HFF-Myc (cell line): ENCODE measurements around the gene DNAJC4.

Experiments
- DNase-seq: peaks from one replicate; pipeline ENCODE4 v3.0.0-alpha.2; 2011; ENCODE audit warnings: low read depth; ENCODE audit errors: extremely low read depth
- H3K4me3 ChIP-seq: replicated peaks from 2 replicates; pipeline ENCODE4 v1.5.1; 2011; ENCODE audit warnings: low read depth, mild to moderate bottlenecking, control low read depth, low read length
- TF ChIP-seq, protein P1 (sequence below): IDR thresholded peaks from 2 replicates; pipeline ENCODE4 v1.5.1; 2012; ENCODE audit warnings: mild to moderate bottlenecking, low read depth, low read length, control low read depth; ENCODE audit errors: missing control alignments

The DNAJC4 gene

DNA sequence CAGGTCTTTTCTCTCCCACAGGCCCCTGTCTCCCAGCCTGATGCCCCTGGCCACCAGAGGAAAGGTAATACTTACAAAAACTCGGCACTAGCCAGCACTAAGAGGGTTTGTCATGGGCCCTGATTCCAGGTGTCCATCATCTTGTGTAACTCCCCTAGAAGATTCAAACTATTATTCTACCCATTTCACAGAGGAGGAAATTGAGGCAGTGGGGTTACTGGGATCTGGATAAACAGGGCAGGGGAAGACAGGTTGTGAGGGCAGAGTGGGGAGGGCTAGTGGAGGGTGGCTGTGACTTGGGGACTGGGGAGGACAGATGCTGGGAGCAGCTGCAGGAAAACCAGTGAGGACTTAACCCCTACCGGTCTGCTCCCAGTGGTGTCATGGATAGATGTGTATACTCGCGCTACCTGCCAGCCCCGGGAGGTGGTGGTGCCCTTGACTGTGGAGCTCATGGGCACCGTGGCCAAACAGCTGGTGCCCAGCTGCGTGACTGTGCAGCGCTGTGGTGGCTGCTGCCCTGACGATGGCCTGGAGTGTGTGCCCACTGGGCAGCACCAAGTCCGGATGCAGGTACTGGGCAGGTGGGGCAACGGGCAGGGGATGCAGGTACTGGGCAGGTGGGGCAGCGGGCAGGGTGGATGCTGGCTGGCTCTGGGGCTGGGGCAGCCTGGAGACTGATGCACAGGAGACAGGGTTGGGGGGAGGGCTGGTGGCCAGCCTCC, 5.3 kb downstream of the DNAJC4 start:
- TF ChIP-seq, protein P1, sequence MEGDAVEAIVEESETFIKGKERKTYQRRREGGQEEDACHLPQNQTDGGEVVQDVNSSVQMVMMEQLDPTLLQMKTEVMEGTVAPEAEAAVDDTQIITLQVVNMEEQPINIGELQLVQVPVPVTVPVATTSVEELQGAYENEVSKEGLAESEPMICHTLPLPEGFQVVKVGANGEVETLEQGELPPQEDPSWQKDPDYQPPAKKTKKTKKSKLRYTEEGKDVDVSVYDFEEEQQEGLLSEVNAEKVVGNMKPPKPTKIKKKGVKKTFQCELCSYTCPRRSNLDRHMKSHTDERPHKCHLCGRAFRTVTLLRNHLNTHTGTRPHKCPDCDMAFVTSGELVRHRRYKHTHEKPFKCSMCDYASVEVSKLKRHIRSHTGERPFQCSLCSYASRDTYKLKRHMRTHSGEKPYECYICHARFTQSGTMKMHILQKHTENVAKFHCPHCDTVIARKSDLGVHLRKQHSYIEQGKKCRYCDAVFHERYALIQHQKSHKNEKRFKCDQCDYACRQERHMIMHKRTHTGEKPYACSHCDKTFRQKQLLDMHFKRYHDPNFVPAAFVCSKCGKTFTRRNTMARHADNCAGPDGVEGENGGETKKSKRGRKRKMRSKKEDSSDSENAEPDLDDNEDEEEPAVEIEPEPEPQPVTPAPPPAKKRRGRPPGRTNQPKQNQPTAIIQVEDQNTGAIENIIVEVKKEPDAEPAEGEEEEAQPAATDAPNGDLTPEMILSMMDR: no peak
- H3K4me3 ChIP-seq: peak overlapping the region; percentile 58
- DNase-seq: no peak

DNA sequence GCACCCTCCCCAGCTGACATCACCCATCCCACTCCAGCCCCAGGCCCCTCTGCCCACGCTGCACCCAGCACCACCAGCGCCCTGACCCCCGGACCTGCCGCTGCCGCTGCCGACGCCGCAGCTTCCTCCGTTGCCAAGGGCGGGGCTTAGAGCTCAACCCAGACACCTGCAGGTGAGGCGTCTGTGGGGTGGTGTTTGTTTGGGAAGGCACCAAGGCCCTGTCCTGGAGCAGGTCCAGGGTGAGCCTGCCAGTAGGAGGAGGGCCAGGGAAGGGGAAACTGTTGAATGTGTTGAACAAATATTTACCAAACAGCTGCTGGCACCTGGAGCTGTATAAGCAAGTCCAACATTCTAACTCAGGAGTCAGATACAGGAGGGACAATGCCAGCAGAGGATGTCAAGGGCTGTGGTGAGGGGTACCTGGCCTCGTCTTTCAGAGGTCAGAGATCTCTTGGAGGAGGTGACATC, 7.2 kb downstream of the DNAJC4 start:
- TF ChIP-seq, protein P1: no peak
- no peak for DNase-seq
- H3K4me3 ChIP-seq: no peak overlapping the region

DNA sequence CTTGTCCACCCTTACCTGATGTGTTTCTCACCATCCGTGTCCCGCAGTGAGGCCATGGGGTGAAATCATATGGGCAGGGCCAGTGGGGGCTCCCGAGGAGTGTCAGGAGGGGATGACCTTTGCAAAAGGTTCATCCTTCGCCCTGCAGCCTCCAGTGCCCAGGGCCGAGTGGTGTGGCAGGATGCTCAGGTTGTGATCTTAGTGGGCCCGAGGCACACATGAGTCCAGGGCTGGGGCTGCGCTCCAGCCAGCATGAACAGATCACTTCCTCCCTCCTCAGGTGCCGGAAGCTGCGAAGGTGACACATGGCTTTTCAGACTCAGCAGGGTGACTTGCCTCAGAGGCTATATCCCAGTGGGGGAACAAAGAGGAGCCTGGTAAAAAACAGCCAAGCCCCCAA, 7.7 kb downstream of the DNAJC4 start:
- TF ChIP-seq, protein P1: no peak
- no peak for DNase-seq
- H3K4me3 ChIP-seq: no peak overlapping the region

DNA sequence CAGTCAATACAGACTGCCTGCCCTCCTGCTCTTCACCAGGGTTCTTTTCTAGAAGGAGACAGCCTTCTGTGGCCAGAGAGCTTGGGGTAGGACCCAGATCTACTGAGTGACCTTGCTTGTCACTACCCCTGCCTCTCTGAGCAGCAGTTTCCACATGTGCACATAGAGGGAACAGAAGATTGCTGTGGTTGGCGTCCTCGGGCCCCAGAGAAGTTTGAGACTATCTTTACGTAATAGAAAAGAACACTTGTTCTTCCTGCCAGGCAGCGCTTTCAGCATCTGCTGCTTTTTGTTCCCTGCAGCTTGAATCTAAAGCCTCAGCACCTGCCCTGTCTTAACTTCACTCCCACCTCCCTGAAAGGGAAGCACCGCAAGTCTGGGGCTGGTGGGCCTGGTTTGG, 8.7 kb downstream of the DNAJC4 start:
- DNase-seq: no peak
- H3K4me3 ChIP-seq: no peak overlapping the region
- TF ChIP-seq, protein P1: no peak

DNA sequence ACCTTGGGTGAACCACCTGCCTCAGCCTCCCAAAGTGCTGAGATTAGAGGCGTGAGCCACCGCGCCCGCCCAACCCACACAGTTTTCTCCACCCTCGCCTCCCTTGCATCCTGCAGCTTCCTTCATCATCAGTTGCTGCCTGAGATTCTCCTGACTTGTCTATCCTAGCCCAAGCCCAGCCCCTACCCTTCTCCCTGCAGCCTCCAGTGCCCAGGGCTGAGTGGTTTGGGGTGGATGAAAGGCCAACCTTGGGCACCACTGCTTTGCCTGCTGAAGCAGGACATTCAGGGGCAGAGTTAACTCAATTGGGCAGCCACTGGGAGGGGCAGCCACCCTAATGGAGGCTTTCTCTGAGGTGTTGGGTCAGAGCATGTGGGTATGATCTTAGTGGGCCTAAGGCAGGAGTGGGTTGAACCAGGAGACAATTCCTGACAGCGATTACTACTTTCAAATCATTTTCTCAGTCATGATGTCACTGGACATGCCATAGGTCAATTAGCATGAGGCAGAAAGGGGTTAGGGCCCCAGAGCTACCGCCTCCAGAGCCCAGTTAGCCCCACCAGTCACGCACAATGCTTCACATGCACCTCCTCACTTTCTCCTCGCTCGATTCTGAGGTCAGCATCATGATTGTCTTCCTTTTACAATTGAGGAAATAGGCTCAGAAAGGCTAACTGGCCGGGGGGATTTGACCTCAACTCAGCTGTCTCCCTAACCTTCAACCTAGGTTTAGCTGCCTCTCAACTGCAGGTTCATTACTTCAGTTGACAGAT, 9.5 kb downstream of the DNAJC4 start:
- TF ChIP-seq, protein P1: no peak
- peak overlapping the region; percentile 80 for H3K4me3 ChIP-seq
- no peak for DNase-seq

DNA sequence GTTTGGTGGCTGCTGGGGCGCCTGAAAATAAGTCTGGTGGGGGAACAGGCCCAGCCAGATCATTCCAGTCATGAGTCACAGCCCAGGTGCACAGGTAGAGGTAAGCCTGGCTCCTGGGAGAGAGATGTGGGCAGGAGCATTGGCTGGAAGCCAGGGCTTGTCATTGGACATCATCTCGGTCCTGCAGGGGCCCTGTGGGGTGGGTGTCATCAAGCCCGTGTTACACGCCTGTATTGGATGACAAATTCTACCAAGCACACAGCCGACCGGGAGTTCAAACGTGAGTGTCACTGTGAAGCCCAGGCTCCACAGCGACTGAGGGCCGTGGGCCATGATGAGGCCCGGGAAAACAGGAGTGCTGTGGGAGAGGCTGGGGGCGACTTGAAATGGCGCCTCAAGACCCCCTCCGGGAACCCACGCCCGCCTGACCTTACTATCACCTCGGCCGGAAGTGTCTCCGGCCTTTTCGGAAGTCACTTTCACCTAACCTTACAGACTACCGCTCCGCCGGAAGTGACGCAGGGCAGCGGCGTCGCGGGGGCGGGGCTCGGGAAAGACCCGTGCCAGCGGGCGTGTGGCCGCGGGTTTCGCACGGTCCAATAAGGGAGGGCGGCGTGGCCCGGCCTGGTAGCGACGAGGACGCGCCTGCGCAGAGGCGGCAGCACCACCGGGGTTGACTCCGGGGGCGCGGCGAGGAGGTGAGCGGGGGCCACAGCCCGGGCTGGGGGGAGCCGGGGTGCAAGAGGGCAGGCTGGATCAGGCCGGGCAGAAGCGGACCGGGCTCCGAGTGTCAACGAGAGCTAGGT, 10.3 kb downstream of the DNAJC4 start, which contains the start of gene FKBP2:
FKBP2 (plus strand) TSS at position 661 of the 806 bp plus-strand sequence. CDS start 1,293 bp downstream, outside the sequence.
- peak; percentile 81 for DNase-seq
- TF ChIP-seq, protein P1: no peak
- H3K4me3 ChIP-seq: peak within 1 kb of the TSS; percentile 80
